Measurements from ENCODE around the gene PPP4R4.

PPP4R4 gene

GRCh38 chr14:94173885-94174603 is at the start of gene PPP4R4:
Gene PPP4R4, plus strand, starts transcription at chr14:94174322. Its CDS starts 144 bp downstream, at chr14:94174466.
- DNase-seq: peak; percentile 90 to 91

- DNase-seq: no peak
Observed at GRCh38 chr14:94124582-94125377, 49.3 kb upstream of the PPP4R4 start.

GRCh38 chr14:94125659-94126418 is 48.3 kb upstream of the PPP4R4 start:
- DNase-seq: no peak

- DNase-seq: no peak
Observed at GRCh38 chr14:94126419-94126677, 47.8 kb upstream of the PPP4R4 start.

GRCh38 chr14:94126800-94127199 is 47.3 kb upstream of the PPP4R4 start:
- no peak for DNase-seq

- DNase-seq: no peak
Observed at GRCh38 chr14:94127330-94127729, 46.8 kb upstream of the PPP4R4 start.

GRCh38 chr14:94128216-94128839 is 45.8 kb upstream of the PPP4R4 start:
- no peak for DNase-seq

GRCh38 chr14:94129111-94129757 is 44.9 kb upstream of the PPP4R4 start, which contains the start of gene IFI27L2:
Gene IFI27L2, minus strand, starts transcription at chr14:94129604. Its CDS starts 40 bp downstream, at chr14:94129564.
- peak; percentile 64 to 77 for DNase-seq

- peak in 1 of 2 donors; percentile 34 for DNase-seq
Observed at GRCh38 chr14:94129758-94130414, 44.2 kb upstream of the PPP4R4 start.

GRCh38 chr14:94132285-94132887 is 41.7 kb upstream of the PPP4R4 start:
- peak; percentile 69 to 84 for DNase-seq

GRCh38 chr14:94135476-94135875 is 38.6 kb upstream of the PPP4R4 start:
- DNase-seq: no peak

GRCh38 chr14:94136575-94137331 is 37.4 kb upstream of the PPP4R4 start:
- peak; percentile 83 to 86 for DNase-seq

- no peak for DNase-seq
Observed at GRCh38 chr14:94138251-94138650, 35.9 kb upstream of the PPP4R4 start.

GRCh38 chr14:94139006-94139405 is 35.1 kb upstream of the PPP4R4 start:
- DNase-seq: no peak

GRCh38 chr14:94139421-94139820 is 34.7 kb upstream of the PPP4R4 start:
- DNase-seq: no peak

GRCh38 chr14:94142247-94142646 is 31.9 kb upstream of the PPP4R4 start:
- no peak for DNase-seq

GRCh38 chr14:94142836-94143235 is 31.3 kb upstream of the PPP4R4 start:
- no peak for DNase-seq

GRCh38 chr14:94143239-94143638 is 30.9 kb upstream of the PPP4R4 start:
- DNase-seq: no peak

- no peak for DNase-seq
Observed at GRCh38 chr14:94143711-94144110, 30.4 kb upstream of the PPP4R4 start.

GRCh38 chr14:94144765-94145164 is 29.4 kb upstream of the PPP4R4 start:
- no peak for DNase-seq
